ENCODE data around the gene HNRNPA2B1. TPM values are rescaled to one million over a fixed set of nuclear protein-coding genes. Genes with fewer than 3 reads are reported as not detected.
"Not testable (repeated sequence)": the region's sequence is repeated elsewhere in the genome, so short reads cannot be mapped to it uniquely, and the experiment has no call there.

HNRNPA2B1 gene
- total RNA-seq, 4 donors from 2014 or later = 78.1 to 133 (median 99.4) TPM

DNA sequence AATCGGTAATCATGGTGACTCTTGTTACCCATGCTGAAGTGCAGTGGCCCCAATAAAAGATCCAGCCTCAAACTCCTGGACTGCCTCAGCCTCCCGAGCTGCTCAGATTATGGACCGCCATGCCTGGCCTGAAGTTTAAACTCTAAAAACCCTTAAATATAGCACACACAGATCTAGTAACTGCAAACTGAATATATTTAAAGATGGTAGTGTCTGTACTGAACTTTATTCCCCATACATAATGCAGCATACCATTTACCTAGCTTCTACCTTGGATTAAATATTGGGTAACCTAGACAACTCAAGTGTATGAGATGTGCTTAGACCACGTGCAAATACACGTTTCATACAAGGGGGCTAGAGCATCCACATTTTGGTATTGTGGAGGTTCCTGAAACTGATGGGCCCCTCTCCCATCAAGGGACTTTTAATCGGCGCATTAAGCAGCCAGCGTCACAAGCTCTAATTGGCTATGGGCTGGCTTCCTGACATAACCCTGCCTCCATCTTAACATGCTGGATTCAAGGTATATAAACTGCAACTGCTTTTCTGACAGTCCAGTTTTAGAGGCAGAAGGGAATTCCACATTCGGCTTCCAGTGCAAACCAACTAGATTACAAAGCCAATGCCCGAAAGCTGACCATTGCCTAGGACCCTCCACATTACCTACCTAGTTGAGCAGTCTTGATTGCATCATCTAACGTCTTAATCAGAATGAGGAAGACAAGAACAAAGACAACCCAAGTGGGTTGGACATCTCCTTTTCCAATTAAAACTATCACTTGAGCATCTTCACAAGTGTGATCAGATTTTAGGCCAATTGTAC is 13.0 kb downstream of the HNRNPA2B1 start:
- no peak for DNase-seq (ENCODE audit: low spot score in 2 of 2)
- H3K4me3 ChIP-seq (ENCODE audit: low read depth, poor library complexity, severe bottlenecking) = no peak overlapping the region
- TF ChIP-seq, protein P1, sequence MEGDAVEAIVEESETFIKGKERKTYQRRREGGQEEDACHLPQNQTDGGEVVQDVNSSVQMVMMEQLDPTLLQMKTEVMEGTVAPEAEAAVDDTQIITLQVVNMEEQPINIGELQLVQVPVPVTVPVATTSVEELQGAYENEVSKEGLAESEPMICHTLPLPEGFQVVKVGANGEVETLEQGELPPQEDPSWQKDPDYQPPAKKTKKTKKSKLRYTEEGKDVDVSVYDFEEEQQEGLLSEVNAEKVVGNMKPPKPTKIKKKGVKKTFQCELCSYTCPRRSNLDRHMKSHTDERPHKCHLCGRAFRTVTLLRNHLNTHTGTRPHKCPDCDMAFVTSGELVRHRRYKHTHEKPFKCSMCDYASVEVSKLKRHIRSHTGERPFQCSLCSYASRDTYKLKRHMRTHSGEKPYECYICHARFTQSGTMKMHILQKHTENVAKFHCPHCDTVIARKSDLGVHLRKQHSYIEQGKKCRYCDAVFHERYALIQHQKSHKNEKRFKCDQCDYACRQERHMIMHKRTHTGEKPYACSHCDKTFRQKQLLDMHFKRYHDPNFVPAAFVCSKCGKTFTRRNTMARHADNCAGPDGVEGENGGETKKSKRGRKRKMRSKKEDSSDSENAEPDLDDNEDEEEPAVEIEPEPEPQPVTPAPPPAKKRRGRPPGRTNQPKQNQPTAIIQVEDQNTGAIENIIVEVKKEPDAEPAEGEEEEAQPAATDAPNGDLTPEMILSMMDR (IDR thresholded peaks at IDR 0.05) = no peak
- no peak for TF ChIP-seq POLR2A (IDR thresholded peaks at IDR 0.05)
- WGBS, 2 donors = 76% methylated on average over 11 of the region's 11 CpGs
- intact Hi-C loops (cut with DNase I; ENCODE audit: low total_unique reads) = no loop called here

DNA sequence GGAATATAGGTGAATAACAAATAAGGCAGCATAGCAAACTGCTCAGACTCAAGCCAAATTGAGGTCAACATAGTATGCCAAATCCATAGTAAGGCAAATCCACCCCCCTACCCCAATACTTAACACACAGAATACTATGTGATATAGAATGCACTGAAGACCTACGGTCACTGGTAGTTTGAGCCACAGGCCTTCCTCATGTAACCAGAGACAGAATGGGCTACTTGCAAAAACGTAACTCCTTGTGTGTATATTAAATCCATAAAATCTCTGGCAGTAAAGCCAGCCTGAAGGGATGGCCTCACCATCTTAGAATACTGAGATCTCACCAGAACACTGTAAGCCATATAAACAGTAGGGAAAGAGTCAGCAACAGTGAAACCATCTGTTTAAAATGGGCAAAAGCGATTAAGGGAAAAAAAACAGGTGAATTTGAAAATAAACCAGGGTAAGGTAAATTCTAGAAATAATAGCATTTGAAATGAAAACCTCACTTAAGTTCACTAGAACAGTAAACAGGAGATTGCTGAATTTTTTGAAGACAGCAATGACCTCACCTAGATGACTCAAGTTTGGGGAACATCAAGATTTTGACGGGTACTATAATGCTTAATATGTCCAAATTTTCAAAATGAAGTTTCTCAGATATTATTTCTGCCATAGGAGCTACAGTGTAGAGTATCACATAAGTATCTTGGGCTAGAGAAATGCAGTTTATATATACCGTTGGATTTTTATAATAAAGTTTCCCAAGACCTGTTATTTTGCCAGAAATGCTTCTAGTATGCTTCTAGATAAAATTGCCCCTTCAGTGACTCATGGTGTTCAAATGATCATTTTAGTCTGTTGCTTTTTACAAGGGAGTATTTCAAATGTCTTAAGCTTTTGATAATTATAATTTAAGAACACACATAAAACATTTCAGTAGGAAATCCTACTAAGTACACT is 13.9 kb downstream of the HNRNPA2B1 start:
- no peak overlapping the region for H3K4me3 ChIP-seq (ENCODE audit: low read depth, poor library complexity, severe bottlenecking)
- intact Hi-C loops (cut with DNase I; ENCODE audit: low total_unique reads) = no loop called here
- DNase-seq (ENCODE audit: low spot score in 2 of 2) = no peak
- TF ChIP-seq, protein P1 (IDR thresholded peaks at IDR 0.05) = no peak
- no peak for TF ChIP-seq POLR2A (IDR thresholded peaks at IDR 0.05)
- 79 to 82% methylated on average over 5 of the region's 5 CpGs for WGBS, 2 donors

DNA sequence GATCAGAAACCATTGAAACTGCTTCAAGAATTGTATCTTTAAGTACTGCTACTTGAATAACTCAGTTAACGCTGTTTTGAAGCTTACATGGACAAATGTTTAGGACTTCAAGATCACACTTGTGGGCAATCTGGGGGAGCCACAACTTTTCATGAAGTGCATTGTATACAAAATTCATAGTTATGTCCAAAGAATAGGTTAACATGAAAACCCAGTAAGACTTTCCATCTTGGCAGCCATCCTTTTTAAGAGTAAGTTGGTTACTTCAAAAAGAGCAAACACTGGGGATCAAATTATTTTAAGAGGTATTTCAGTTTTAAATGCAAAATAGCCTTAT is 14.7 kb downstream of the HNRNPA2B1 start:
- no peak for TF ChIP-seq POLR2A (IDR thresholded peaks at IDR 0.05)
- TF ChIP-seq, protein P1 (IDR thresholded peaks at IDR 0.05) = no peak
- WGBS, 2 donors = 95% methylated on average over 1 of the region's 1 CpG

DNA sequence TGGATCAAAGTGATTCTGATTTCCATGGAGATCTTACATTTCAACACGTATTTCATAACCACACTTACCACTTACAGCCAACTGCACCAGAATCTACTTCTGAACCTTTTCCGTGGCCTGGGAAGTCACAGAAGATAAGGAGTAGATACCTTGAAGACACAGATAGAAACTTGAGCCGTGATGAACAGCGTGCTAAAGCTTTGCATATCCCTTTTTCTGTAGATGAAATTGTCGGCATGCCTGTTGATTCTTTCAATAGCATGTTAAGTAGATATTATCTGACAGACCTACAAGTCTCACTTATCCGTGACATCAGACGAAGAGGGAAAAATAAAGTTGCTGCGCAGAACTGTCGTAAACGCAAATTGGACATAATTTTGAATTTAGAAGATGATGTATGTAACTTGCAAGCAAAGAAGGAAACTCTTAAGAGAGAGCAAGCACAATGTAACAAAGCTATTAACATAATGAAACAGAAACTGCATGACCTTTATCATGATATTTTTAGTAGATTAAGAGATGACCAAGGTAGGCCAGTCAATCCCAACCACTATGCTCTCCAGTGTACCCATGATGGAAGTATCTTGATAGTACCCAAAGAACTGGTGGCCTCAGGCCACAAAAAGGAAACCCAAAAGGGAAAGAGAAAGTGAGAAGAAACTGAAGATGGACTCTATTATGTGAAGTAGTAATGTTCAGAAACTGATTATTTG is 15.3 kb downstream of the HNRNPA2B1 start:
- DNase-seq (ENCODE audit: low spot score in 2 of 2) = no peak
- 91 to 92% methylated on average over 10 of the region's 10 CpGs for WGBS, 2 donors
- TF ChIP-seq, protein P1 (IDR thresholded peaks at IDR 0.05) = no peak
- no peak for TF ChIP-seq POLR2A (IDR thresholded peaks at IDR 0.05)
- H3K4me3 ChIP-seq (ENCODE audit: low read depth, poor library complexity, severe bottlenecking) = no peak overlapping the region
- intact Hi-C loops (cut with DNase I; ENCODE audit: low total_unique reads) = no loop called here

More for the DNA sequence above, 14.7 kb downstream of the HNRNPA2B1 start:
- intact Hi-C loops (cut with DNase I; ENCODE audit: low total_unique reads) = no loop called here
- no peak for DNase-seq (ENCODE audit: low spot score in 2 of 2)
- no peak overlapping the region for H3K4me3 ChIP-seq (ENCODE audit: low read depth, poor library complexity, severe bottlenecking)

DNA sequence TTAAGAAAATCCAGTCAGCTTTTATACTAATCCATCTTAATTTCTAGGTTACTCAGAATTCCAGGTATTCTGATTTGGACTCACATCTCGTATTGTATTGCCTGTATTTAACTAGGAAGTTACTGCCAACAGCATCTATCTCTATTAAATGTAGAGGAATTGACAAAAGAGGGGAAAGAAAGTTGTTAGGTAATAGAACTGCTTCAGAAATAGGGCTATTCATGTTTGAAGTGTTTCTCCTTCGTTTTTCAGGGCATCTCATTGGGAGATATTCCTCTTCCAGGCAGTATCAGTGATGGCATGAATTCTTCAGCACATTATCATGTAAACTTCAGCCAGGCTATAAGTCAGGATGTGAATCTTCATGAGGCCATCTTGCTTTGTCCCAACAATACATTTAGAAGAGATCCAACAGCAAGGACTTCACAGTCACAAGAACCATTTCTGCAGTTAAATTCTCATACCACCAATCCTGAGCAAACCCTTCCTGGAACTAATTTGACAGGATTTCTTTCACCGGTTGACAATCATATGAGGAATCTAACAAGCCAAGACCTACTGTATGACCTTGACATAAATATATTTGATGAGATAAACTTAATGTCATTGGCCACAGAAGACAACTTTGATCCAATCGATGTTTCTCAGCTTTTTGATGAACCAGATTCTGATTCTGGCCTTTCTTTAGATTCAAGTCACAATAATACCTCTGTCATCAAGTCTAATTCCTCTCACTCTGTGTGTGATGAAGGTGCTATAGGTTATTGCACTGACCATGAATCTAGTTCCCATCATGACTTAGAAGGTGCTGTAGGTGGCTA is 16.1 kb downstream of the HNRNPA2B1 start:
- 57 to 66% methylated on average over 4 of the region's 4 CpGs for WGBS, 2 donors
- intact Hi-C loops (cut with DNase I; ENCODE audit: low total_unique reads); H3K4me3 ChIP-seq (ENCODE audit: low read depth, poor library complexity, severe bottlenecking); DNase-seq (ENCODE audit: low spot score in 2 of 2): not testable (repeated sequence)
